DMS153 treated with DMSO at 0.1 percent for 48 hours (cell line): ENCODE measurements around the gene USP48.

Experiments used
- DNase-seq: peaks from one replicate; lab custom pipeline; 2025; ENCODE audit not compliant: unreplicated experiment; lab: John Stamatoyannopoulos, UW

USP48 gene

DNA sequence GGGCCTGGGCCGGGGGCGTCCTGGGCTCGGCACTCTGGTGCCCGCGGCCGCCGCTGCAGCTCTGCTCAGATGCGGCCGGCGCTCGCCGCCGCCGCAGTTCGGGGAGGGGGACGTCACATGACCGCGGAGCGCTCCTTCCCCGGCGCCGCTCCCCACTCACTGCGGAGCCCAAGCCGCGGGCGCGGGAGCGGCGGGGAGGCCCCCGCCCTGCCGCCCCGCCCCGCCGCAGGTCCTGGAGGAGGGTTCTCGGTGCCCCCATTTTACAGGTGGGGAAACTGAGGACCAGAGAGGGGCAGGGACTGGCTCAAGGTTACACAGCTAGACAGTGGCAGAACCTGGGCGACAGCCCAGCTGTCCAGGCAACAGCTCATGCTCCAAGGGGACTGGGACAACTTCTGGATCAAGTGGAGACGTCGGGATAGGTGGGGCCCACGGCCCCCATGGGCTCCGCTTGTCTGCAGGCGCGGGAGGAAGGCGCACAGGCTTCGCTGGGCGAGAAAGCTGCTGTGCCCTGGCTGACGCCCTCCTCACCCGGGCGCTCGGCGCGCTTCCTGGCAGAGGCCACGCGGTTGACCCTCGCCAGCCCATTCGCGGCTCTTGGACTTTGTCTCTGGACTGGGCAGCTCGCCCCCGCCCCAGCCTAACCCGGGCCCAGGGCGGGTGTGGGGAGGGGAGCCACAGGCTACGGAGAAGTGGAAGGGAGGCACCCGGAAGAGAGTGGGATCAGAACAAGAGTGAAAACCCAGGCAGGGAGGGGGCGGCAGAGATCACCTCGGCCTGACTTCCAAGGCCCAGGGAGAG is 113.5 kb downstream of the USP48 start, which contains the start of gene RAP1GAP:
Gene RAP1GAP (minus strand): TSS at position 100 of the 801 bp plus-strand sequence. CDS start 49,325 bp downstream, outside the sequence.
- no peak for DNase-seq

- DNase-seq, result no peak
These were observed 114.0 kb downstream of the USP48 start for GRCh38 chr1:21668951-21669257.

DNA sequence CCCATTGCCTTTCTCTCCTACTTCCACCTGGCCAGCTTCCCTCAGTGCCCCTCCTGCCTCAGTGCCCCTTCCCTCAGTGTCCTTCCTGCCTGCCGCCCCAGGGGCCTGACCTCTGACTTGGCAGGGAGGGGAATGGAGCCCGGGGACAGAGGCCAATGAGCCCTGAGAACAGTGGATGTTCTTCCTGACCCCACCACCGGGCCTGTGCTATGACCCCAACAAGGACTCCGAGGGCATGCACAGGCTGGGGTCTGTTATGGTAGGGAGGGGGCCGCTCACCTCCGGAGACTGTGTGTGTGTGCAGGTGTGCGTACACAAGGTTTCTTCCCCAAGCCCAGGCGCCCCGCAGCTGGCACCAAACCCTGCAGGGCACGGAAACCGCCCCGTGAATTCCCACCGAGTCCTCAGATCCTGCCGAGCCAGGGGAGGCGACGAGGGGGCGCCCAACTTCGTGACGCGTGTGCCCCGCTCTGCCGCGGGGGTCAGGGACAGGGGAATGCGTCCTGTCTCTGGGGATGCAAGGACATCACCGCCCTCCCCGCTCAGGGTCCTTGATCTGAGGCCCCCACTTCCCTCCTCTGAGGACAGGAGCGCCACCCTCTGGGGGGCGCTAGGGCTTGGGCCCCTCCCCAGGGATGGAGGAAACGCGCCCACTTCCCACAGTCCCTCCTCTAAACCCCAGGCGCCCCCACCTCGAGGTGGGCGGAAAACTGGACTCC is 114.6 kb downstream of the USP48 start:
- DNase-seq, result no peak

GRCh38 chr1:21667348-21668231 is 115.4 kb downstream of the USP48 start:
- no peak for DNase-seq

DNA sequence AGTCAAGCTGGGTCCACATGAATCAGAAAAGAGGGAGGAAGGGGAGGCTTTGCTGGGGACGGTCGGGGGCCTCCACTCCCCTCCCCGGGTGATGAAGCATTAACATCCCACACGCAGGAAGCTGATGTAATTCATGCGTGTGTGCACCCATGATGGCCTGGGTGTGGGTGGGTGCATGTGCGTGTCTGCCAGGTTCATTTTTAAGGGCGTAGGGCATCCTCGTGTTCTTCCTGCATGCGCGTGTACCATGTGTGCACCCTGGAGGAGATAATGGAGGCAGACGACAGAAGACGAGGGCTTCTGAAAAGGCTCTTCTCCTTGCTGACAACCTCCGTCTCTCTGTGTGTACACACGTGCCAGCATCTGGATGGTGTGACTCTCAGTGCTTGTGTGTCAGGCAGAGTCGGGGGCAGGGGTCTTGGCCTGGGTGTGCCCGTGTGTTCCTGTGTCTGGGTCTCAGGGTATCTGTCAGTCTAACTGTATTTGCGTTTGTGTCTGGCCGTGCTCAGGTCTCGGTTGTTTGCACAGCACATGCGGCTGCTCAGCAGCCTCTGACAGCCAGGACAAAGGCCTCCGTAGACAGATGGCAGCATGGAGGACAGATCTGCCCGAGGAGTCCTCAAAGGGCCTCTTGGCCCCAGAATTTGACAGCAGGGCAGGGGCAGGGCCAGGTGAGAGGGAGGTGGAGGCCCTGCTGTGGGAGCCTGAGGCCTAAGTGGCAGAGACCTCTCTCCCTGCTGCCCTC is 116.2 kb downstream of the USP48 start:
- peak; percentile 22 for DNase-seq

DNA sequence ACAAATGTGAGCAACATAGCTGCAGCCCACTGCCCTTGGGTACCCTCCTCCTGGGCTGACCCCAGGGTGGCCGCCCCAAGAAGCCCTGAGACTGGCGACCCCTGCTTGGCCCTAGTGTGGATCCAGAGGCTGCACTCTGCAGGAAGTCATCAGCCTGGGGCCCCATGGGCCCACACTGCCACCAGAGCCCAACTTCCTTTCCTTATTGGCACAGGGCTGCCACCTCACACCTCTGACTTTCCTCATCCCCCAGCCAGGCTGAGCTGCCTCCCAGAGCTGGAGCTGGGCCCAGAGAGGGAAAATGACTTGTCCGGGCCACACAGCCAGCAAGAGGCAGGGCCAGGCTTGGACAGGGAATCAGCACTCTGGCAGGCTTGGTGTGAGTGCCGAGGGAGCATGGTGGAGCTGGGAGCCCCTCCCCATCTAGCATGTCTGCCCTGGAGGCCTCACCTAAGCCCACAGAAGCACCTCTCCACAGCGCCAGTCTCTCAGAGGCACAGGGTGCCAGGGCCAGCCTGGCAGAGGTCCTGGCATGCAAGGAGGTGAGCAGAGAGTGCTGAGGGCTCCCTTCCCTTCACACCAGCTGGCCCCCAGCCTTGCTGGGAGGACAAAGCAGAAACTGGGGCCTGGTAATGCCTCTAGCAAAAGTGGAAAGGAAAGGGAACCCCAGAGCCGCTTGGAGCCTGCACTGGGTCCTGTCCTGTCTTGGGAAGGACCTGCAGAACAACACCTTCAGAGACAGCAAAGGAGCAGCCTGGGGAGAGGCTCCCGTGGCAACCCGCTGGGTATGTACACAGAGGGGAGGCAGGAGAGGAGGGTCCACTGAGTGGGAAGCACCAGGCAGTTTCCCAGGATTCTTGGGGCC is 117.0 kb downstream of the USP48 start:
- DNase-seq, result no peak

- DNase-seq, result no peak
These were observed 118.0 kb downstream of the USP48 start for GRCh38 chr1:21664806-21665588.

GRCh38 chr1:21663951-21664805 is 118.8 kb downstream of the USP48 start:
- DNase-seq, result no peak

- no peak for DNase-seq
These were observed 119.5 kb downstream of the USP48 start for GRCh38 chr1:21663248-21663950.

DNA sequence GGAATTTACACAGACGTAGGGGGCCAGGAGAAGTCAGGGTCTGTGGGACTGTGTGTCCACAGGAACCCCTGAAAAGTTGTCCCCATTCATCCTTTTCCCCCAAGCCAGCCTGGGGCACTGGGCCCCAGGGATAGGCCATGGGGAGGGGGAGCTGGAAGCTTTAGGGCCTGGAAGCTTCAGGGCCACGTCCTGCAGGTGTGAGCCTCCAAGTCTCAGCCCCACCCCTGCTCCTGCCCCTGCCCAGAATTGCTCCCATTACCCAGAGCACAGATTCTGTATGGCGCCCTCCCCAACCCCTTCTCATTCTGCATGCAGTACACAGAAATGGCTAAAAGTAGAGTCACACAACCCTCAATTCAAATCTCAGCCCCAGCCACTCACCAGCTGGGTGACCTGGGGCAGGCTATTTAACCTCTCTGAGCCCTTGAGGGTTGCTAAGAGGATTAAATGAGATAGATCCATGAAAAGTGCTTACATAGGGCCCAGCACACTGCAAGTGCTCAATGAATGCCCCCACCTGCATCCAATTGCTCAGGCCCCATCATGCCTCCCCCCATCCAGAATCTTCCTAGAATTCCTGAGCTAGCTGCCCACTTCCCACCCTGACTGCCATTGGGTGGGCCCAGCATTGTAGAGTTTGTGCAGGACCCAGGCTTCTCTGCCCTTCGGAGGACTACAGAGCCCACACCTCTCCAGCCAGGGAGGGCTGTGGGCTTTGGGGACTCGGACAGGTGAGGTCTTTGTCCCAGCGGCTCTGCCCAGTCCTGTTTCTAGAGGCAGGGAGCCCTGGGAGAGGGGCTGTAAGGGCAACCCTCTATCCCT is 120.3 kb downstream of the USP48 start:
- no peak for DNase-seq

GRCh38 chr1:21661886-21662285 is 121.1 kb downstream of the USP48 start:
- DNase-seq, result no peak

GRCh38 chr1:21659924-21660326 is 123.0 kb downstream of the USP48 start:
- no peak for DNase-seq

DNA sequence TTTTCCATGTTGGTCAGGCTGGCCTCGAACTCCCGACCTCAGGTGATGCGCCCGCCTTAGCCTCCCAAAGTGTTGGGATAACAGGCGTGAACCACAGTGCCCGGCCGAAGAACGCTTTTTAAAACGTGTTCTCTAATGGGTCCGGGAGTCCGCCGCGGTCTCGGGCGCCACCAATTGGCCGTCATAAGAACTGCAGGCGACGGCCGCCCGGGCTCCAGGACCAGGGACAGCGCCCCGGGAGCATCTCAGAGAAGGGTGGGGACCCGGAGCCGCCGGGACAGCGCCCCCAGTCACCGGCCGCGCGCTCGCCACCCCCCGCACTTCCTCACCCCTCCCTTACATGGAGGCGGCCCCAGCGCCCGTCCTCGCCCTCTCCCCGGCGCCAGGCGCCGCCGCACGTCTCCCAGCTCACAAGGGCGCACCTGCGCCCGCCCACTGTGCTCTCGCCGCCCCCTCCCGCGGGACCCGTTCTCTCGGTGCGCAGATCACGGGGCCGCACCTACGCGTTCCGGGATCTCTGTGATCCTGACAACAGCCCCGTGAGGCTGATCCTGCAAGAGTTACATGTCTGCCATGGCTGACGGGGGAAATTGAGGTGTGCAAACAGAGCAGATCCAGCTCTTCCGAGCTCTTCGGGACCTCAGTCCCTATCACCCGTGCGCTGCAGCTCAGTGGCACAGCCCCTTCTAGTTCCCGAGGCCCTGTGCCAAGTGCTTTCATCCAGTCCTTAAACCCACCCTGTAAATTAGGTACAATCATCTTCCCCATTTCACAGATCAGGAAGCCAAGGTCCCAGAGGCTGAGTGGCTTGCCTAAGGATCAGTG is 123.6 kb downstream of the USP48 start:
- peak; percentile 35 for DNase-seq

DNA sequence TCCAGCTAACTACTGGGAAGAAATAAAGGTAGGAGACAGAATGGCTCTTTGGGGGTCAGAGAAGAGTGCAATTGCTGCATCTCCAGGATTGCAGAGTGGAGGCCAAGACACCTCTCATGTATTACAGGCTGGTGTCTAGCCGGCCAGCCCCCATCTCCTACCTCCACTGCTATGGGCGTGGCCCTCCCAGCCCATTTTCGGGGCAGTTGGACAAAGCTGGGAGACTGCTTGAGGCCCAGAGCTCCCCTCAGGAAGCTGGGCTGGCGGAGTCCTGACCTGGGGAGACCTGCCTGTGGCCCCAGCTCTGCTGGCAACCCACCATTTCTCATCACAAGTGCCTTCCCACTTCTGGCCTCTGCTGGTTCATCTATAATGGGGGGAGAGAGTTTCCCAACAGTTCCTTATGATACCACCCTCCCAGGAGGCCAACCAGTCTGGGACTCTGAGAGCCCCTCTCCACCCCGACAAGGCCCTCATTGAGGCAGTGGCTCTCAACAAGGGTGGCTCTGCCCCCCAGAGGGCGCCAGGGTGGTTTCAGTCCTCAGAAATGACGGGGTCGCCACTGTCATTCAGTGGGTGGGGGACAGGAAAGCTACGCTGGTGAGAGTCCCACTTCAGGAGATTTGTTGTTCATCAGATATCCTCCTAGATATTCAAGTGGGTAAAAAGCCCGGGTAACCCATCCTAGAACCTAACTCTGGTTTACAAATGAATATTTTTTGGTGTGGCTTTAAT is 125.3 kb downstream of the USP48 start:
- no peak for DNase-seq

DNA sequence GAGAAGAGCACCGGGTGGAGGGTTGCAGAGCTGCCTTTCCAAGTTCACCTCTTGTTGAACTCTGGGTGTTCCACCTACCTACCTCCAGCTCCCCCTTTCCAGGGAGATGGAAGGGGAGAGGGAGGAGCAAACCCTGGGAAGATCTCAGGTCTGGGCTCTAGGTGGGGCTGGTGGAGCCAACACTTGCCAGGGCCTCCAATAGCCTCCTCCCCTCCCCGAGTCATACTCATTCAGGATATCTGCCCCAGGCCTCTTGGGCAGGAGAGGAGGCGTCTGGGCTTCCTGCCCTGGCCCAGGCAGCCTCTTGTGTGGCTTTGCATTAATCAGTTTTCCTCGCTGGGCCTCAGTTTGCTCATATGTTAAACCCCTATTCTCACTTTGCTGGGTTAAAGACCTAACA is 127.2 kb downstream of the USP48 start:
- no peak for DNase-seq
